SK-N-MC (cell line): ENCODE data around the gene SPRED1.

Experiments used
- EZH2 ChIP-seq: fragments of 200-600 bp; sonication (generic); IDR thresholded peaks from one replicate; pipeline ENCODE4 v1.6.1; 2017; ENCODE audit warnings: antibody characterized with exemption
- POLR2AphosphoS5 ChIP-seq: IDR thresholded peaks from 2 replicates; pipeline ENCODE4 v1.6.1; 2012; ENCODE audit warnings: mild to moderate bottlenecking, low read depth, low read length, borderline replicate concordance

- TF ChIP-seq EZH2 (no peak), POLR2AphosphoS5 (no peak)
These were observed 123.4 kb downstream of the SPRED1 start for GRCh38 chr15:38376081-38376480.
